ENCODE results near the gene CHD5.
A peak's percentile ranks its signal among the peaks of the same experiment; 100 is the strongest.

The CHD5 gene

DNA sequence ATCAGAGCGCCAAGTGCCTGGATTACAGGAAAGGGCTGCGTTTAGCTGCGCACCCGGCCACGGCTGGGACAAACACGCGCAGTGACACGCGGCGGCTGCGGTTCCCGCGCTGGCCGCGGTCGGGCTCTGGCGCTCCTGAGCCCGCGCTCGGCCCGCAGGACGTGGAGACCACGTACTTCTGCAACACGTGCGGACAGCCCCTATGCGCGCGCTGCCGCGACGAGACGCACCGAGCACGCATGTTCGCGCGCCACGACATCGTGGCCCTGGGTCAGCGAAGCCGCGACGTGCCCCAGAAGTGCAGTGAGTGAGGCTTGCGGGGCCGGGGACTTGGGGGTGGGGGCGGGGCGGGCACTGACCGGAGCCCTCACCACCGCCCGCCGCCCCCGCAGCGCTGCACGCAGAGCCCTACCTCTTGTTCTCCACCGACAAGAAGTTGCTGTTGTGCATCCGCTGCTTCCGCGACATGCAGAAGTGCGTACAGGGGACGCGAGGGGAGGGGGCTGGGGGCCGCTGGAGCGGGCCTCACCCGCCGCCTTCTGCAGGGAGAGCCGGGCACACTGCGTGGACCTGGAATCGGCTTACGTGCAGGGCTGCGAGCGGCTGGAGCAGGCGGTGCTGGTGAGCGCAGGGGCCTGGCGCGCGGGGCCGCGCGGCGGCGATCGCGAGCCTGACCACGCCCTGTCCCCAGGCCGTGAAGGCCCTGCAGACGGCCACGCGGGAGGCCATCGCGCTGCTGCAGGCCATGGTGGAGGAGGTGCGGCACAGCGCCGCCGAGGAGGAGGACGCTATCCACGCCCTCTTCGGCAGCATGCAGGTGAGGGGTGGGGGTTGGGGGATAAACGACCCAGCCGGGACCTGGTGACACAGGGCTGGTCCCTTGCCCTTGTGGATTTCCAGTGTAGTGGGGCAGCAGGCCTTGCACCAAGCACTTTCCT lies 28.9 kb upstream of the CHD5 start:
- DNase-seq (ENCODE audit: extremely low read depth, low read depth), result no peak
- TF ChIP-seq, protein P1, sequence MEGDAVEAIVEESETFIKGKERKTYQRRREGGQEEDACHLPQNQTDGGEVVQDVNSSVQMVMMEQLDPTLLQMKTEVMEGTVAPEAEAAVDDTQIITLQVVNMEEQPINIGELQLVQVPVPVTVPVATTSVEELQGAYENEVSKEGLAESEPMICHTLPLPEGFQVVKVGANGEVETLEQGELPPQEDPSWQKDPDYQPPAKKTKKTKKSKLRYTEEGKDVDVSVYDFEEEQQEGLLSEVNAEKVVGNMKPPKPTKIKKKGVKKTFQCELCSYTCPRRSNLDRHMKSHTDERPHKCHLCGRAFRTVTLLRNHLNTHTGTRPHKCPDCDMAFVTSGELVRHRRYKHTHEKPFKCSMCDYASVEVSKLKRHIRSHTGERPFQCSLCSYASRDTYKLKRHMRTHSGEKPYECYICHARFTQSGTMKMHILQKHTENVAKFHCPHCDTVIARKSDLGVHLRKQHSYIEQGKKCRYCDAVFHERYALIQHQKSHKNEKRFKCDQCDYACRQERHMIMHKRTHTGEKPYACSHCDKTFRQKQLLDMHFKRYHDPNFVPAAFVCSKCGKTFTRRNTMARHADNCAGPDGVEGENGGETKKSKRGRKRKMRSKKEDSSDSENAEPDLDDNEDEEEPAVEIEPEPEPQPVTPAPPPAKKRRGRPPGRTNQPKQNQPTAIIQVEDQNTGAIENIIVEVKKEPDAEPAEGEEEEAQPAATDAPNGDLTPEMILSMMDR (IDR thresholded peaks at IDR 0.05; ENCODE audit: low read depth, low read length, missing control alignments), result peak; percentile 35
- H3K4me3 ChIP-seq (replicated peaks; ENCODE audit: low read depth, low read length), result peak overlapping the region; percentile 63

DNA sequence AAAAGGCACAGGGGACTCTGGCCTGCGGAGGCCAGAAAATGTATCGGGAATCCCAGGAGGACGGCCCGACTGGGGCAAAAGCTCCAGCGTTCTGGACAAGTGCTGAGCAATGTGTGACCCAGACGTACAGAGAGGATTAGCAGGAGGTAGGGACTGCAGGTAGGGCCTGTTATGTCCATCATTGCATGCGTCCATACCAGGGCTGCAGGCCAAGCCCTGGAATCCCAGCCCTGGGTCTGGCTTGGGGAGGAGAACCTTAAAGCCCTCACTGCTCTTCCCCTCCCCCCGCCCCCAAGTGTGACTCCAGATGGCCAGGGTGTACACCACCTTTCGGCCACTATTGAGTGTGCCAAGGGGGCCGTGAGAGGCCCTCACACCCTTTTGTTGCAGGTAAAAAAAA lies 27.8 kb upstream of the CHD5 start:
- peak overlapping the region; percentile 63 for H3K4me3 ChIP-seq (replicated peaks; ENCODE audit: low read depth, low read length)
- TF ChIP-seq, protein P1 (IDR thresholded peaks at IDR 0.05; ENCODE audit: low read depth, low read length, missing control alignments), result no peak
- no peak for DNase-seq (ENCODE audit: extremely low read depth, low read depth)

DNA sequence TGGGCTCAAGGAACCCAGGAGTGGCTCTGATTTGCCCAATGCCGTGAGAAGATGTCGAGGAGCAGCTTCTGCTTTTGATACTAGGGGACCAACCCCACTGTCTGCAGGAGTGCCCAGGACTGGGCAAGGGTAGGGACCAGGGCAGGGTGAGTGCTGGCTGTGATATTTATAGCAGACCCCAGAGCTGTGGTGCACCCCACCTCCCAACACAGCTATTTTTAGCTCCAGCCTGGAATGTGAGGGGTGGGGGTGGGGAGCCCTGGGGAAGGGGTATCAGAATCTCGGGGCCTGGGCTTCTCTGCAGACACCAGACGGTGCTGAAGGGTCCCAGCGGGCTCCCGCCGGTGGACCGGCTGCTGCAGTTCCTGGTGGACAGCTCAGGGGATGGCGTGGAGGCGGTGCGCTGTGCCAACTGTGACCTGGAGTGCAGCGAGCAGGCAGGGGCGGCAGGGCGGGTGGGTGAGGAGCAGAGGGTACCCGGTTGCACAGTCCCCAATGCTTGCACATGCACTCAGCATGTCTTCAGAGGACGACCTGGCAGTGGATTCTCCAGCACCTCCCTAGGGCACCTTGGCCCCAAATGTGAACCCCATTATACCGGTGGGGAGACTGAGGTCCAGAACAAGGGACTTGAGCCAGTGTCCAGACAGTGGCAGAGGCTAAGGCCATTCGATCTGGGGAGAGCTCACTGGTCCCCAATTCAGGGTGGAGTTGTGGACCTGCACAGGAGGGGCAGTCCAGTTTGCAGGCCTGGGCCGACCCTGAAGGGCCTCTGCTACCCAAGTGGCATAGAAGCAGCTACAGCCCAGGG lies 27.2 kb upstream of the CHD5 start:
- DNase-seq (ENCODE audit: extremely low read depth, low read depth), result no peak
- peak overlapping the region; percentile 63 for H3K4me3 ChIP-seq (replicated peaks; ENCODE audit: low read depth, low read length)
- TF ChIP-seq, protein P1 (IDR thresholded peaks at IDR 0.05; ENCODE audit: low read depth, low read length, missing control alignments), result no peak

DNA sequence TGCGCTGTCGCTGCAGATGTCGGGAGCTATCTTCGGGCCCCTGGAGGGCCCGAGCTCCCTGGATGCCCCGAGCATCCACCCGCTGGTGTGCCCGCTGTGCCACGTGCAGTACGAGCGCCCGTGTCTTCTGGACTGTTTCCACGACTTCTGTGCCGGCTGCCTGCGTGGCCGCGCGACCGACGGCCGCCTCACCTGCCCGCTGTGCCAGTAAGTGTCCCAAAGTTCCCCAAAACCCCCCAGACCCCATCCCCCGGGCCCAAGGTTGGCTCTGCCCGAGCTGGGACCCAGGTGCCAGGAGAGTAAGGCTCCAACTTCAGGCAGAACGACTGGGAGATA lies 26.4 kb upstream of the CHD5 start:
- H3K4me3 ChIP-seq (replicated peaks; ENCODE audit: low read depth, low read length), result peak overlapping the region; percentile 56
- no peak for DNase-seq (ENCODE audit: extremely low read depth, low read depth)
- TF ChIP-seq, protein P1 (IDR thresholded peaks at IDR 0.05; ENCODE audit: low read depth, low read length, missing control alignments), result no peak

DNA sequence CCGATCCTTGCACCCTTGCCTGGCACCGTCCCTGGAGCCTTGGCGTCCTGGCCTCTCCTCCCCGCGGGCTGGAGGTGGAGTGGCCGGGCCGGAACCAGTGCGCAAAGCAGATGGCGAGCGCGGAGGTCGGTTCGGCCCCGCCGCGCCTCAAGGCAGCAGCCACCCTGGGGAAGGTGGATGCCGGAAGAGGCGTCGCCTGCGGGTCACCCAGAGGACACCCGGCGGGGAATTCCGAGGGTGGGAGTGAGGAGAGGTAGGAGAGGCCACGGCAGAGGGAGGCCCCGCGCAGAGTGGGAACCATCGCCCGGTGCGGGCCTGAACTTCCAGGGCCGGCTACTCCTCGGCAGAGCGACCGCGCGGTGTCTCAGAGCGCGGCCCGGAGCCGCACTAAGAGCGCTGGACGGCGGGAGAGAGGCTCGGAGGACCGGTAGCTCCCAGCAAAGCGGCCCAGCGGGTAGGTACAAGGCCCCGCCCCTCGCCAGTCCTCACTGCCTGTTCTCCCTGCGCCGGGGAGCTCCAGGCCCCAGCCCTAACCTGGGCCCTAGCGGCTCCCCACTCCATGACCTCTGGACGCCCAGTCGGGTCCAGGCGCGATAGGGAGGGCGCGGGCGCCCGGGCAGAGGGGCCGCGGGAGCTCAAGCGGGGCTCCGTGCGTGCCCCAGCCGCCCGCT lies 25.9 kb upstream of the CHD5 start, which contains the start of gene RNF207:
TSS of gene RNF207 (plus strand) at position 271 of the 671 bp plus-strand sequence. CDS start 417 bp downstream, outside the sequence.
- no peak for DNase-seq (ENCODE audit: extremely low read depth, low read depth)
- TF ChIP-seq, protein P1 (IDR thresholded peaks at IDR 0.05; ENCODE audit: low read depth, low read length, missing control alignments), result no peak
- H3K4me3 ChIP-seq (replicated peaks; ENCODE audit: low read depth, low read length), result peak within 1 kb of the TSS; percentile 56

DNA sequence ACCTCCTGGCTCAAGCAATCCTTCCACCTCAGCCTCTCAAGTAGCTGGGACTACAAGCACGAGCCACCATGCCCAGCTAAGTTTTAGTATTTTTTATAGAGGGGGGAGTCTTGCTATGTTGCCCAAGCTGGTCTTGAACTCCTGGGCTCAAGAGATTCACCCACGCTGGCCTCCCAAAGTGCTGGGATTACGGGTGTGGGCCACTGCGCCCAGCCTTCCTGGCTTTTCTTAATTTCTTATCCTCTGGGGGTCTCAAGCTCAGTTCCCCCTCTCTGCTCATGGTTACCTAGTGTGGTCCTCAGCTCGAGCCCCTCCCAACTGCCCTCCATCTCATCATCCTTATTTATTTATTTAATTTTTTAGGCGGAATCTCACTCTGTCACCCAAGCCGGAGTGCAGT lies 22.1 kb upstream of the CHD5 start:
- no peak for DNase-seq (ENCODE audit: extremely low read depth, low read depth)
- TF ChIP-seq, protein P1 (IDR thresholded peaks at IDR 0.05; ENCODE audit: low read depth, low read length, missing control alignments), result no peak
- H3K4me3 ChIP-seq (replicated peaks; ENCODE audit: low read depth, low read length), result no peak overlapping the region
